Ramos (cell line): ENCODE results near the gene STK17A.

ENCODE experiments used
- in situ Hi-C: fragments of 300-500 bp; cut with MboI; formaldehyde crosslinking; loops from one replicate; pipeline ENCODE4 v1.14.3; 2022; ENCODE audit warnings: low sequenced_read_pairs; ENCODE audit not compliant: unreplicated experiment

The STK17A gene

GRCh38 chr7:43582503-43583423 lies at the start of gene STK17A:
TSS of gene STK17A (plus strand) at chr7:43583108. CDS start at chr7:43583244, 136 bp downstream.
- in situ Hi-C loops: loop anchor here (5.0 kb wide), 1 partner anchor 120 kb away; no protein-coding TSS in a partner anchor

GRCh38 chr7:43533801-43534479 lies 49.0 kb upstream of the STK17A start:
- in situ Hi-C loops: no loop called here

GRCh38 chr7:43535031-43535451 lies 47.9 kb upstream of the STK17A start:
- in situ Hi-C loops: no loop called here

GRCh38 chr7:43535810-43536585 lies 46.9 kb upstream of the STK17A start:
- in situ Hi-C loops: no loop called here

- in situ Hi-C loops: no loop called here
These were observed 46.1 kb upstream of the STK17A start for GRCh38 chr7:43536773-43537172.

- in situ Hi-C loops: no loop called here
These were observed 45.0 kb upstream of the STK17A start for GRCh38 chr7:43537765-43538403.

- in situ Hi-C loops: no loop called here
These were observed 44.5 kb upstream of the STK17A start for GRCh38 chr7:43538404-43538771.

GRCh38 chr7:43540471-43540870 lies 42.4 kb upstream of the STK17A start:
- in situ Hi-C loops: no loop called here

GRCh38 chr7:43542716-43543115 lies 40.2 kb upstream of the STK17A start:
- in situ Hi-C loops: no loop called here

GRCh38 chr7:43546231-43546630 lies 36.7 kb upstream of the STK17A start:
- in situ Hi-C loops: no loop called here

- in situ Hi-C loops: loop anchor here (25.0 kb wide), 1 partner anchor 287 kb away; no protein-coding TSS in a partner anchor
These were observed 32.5 kb upstream of the STK17A start for GRCh38 chr7:43550427-43550826.

GRCh38 chr7:43552122-43552521 lies 30.8 kb upstream of the STK17A start:
- in situ Hi-C loops: loop anchor here (25.0 kb wide), 1 partner anchor 285 kb away; no protein-coding TSS in a partner anchor

GRCh38 chr7:43553999-43554398 lies 28.9 kb upstream of the STK17A start:
- in situ Hi-C loops: loop anchor here (25.0 kb wide), 1 partner anchor 283 kb away; no protein-coding TSS in a partner anchor

- in situ Hi-C loops: loop anchor here (25.0 kb wide), 1 partner anchor 283 kb away; no protein-coding TSS in a partner anchor
These were observed 28.5 kb upstream of the STK17A start for GRCh38 chr7:43554423-43554822.

GRCh38 chr7:43557831-43558495 lies 24.9 kb upstream of the STK17A start:
- in situ Hi-C loops: loop anchor here (25.0 kb wide), 1 partner anchor 279 kb away; no protein-coding TSS in a partner anchor

GRCh38 chr7:43559171-43559945 lies 23.6 kb upstream of the STK17A start:
- in situ Hi-C loops: loop anchor here (25.0 kb wide), 1 partner anchor 278 kb away; no protein-coding TSS in a partner anchor

GRCh38 chr7:43559946-43560335 lies 23.0 kb upstream of the STK17A start:
- in situ Hi-C loops: loop anchor here (25.0 kb wide), 1 partner anchor 277 kb away; no protein-coding TSS in a partner anchor

- in situ Hi-C loops: loop anchor here (25.0 kb wide), 1 partner anchor 276 kb away; no protein-coding TSS in a partner anchor
These were observed 22.1 kb upstream of the STK17A start for GRCh38 chr7:43560742-43561330.
